Spleen (tissue), 11 donors: Measurements from ENCODE around the gene NOM1. TPM values are rescaled to one million over a fixed set of nuclear protein-coding genes. Genes with fewer than 3 reads are reported as not detected.

Experiments used
- DNase-seq: peaks from one replicate; pipeline ENCODE4 v3.0.0-alpha.2; 2020
- H3K27ac ChIP-seq, 8 donors: fragments of 200-600 bp; sonication (generic) in 7 of 8; 1 replicate in 4 of 8; 2 replicates in 4 of 8; pipeline versions ENCODE4 v1.5.0 to v1.8.0; 2016 to 2021; ENCODE audit warnings: inconsistent platforms in 4 of 8, mild to moderate bottlenecking in 4 of 8, moderate library complexity in 1 of 8
- H3K27me3 ChIP-seq, 7 donors: fragments of 200-600 bp; sonication (generic) in 6 of 7; replicated peaks in 1 of 7; 1 replicate in 4 of 7; 2 replicates in 3 of 7; pipeline versions ENCODE4 v1.5.0 to v1.8.0; 2016 to 2021; ENCODE audit warnings: inconsistent platforms in 3 of 7, mild to moderate bottlenecking in 1 of 7
- H3K36me3 ChIP-seq, 6 donors: fragments of 200-600 bp; sonication (generic) in 5 of 6; 1 replicate in 4 of 6; 2 replicates in 2 of 6; pipeline versions ENCODE4 v1.5.0 to v1.8.0; 2016 to 2021; ENCODE audit warnings: inconsistent platforms in 2 of 6
- H3K4me1 ChIP-seq, 6 donors: fragments of 200-600 bp; sonication (generic) in 5 of 6; 1 replicate in 3 of 6; 2 replicates in 3 of 6; pipeline versions ENCODE4 v1.5.0 to v1.8.0; 2016 to 2021; ENCODE audit warnings: inconsistent platforms in 3 of 6
- H3K4me3 ChIP-seq, 8 donors: fragments of 200-600 bp; sonication (generic) in 7 of 8; 1 replicate in 4 of 8; 2 replicates in 4 of 8; pipeline versions ENCODE4 v1.5.0 to v1.8.0; 2016 to 2021; ENCODE audit warnings: inconsistent platforms in 4 of 8, mild to moderate bottlenecking in 4 of 8, moderate library complexity in 2 of 8
- H3K9me3 ChIP-seq, 8 donors: fragments of 200-600 bp; sonication (generic) in 7 of 8; 1 replicate in 4 of 8; 2 replicates in 4 of 8; pipeline versions ENCODE4 v1.5.0 to v1.8.0; 2016 to 2021; ENCODE audit warnings: inconsistent platforms in 4 of 8
- POLR2A ChIP-seq, 3 donors: fragments of 450-650 bp; IDR thresholded peaks; one replicate each; pipeline ENCODE4 v1.5.1; 2017; ENCODE audit warnings: antibody characterized with exemption in 3 of 3, mild to moderate bottlenecking in 1 of 3
- POLR2AphosphoS5 ChIP-seq, 3 donors: sonication (generic); formaldehyde crosslinking; IDR thresholded peaks; one replicate each; pipeline ENCODE4 v1.5.1; 2017; ENCODE audit warnings: antibody characterized with exemption in 3 of 3
- WGBS, 5 donors: extraction: QIAGEN DNeasy Blood & Tissue Kit in 3 of 5; methylation state at CpG; one replicate each; pipeline versions ENCODE4 v1.1.5 to v1.1.7; 2013 to 2018; 5-methylcytosine and 5-hydroxymethylcytosine counted together
- intact Hi-C: fragments of 100-400 bp; cut with DNase I; formaldehyde crosslinking; loops from one replicate; pipeline ENCODE4 v1.15.0; 2023; ENCODE audit warnings: low total_unique reads
- polyA plus RNA-seq, 3 donors: library from polyadenylated mRNA; stranded (reverse); fragments of 200-250 nt; gene quantifications; one replicate each; pipeline ENCODE4 v1.2.1, GENCODE V29; 2013
- total RNA-seq, 7 donors: library from RNA; depleted of rRNA in 3 of 7; stranded (reverse); fragments of >200 nt in 3 of 7; fragmentation: NEBNext Ultra II Directional in 4 of 7; extraction: Animal tissue kit (Norgen Biotek cat#: 25700) in 4 of 7; gene quantifications; one replicate each; pipeline versions ENCODE4 v1.1.0 to v1.2.1, GENCODE V29; 2016 to 2021
- TF ChIP-seq, protein P1 (sequence below), 11 experiments: fragments of 200-600 bp in 7 of 11; fragments of 450-650 bp in 4 of 11; sonication (generic) in 4 of 11; IDR thresholded peaks in 8 of 11; conservative IDR thresholded peaks in 3 of 11; 1 replicate in 7 of 11; 2 replicates in 4 of 11; pipeline versions ENCODE4 v1.4.0 to v1.8.0; 2016 to 2021; ENCODE audit warnings: antibody characterized with exemption in 11 of 11, inconsistent platforms in 4 of 11, mild to moderate bottlenecking in 1 of 11
- donor health status: healthy with polysubstance abuse.
- donor health status: DM: no; HTN: no; CAD: no; lungs with moderate emphysema.
- donor health status: DM: no; HTN: no; CAD: no.
- donor health status: Bipolar disorder and iron deficiency.
- donor health status: healthy.
- donor health status: DM: no; HTN: no; CAD: no.
- donor health status: DM: yes; HTN: yes; CAD: no.

Gene NOM1
- total and polyA plus RNA-seq, 10 donors = 4.5 to 31.1 (median 22.0) TPM

DNA sequence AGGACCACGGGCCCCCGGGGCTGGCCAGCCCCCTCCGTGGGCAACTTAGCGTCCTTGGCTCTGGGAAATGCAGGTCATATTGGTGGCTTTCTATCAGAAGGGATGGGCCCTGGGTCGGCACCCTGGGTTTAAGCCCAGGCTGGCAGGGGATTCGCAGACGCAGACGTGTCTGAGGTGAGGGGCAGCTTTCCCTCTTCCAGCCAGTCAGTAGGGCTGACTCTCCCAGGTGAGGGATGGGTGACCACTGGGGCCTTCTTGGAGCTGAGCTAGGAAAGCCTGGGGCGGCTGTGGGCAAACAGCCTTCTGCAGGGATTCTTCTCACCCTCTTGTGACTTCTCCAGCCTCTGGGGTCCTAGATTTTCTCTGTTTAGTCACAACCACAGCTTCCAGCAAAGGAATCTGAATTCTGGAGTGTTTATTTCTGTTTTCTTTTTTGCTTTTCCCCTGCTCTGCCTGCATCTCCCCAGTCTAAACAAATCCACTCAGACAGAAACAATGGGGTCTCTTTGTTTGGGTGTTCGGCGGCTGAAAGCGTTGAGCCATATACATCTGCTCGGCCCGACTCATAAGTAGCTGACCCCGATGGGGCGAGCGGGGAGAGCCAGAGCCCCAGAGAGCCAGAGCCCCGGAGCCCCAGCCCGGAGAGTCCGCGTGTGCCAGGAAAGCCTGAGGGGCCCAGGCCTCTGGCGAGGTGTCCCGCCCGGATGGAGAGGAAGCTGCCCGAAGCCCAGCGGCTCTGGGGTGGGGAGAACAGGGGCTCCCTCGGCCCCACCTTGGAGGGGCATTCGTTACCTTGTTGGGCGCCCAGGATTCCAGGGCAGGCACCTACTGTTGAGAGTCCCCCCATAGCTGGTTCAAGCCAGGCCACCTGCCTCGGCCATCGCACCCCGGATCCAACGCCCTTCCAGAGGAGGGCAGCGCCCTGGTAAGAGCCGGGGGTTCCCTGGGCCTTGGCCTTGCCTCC is 59.0 kb downstream of the NOM1 start:
- Histone ChIP-seq H3K36me3 (no peaks in the 10 kb centered on the region), H3K27ac (no peak overlapping the region), H3K4me1 (peaks cover 11 to 75% (median 55%) of the 10 kb centered on the region in 6 donors), H3K4me3 (peak overlapping the region in 3 of 8 donors; percentile 21 to 79 (median 25)), H3K27me3 (peaks cover 16 to 98% (median 94%) of the 10 kb centered on the region in 7 donors), H3K9me3 (no peaks in the 10 kb centered on the region)
- intact Hi-C loops = no loop called here
- DNase-seq = peak; percentile 65
- 4 to 10% (median 8%) methylated on average over 17 to 35 of the region's 35 CpGs for WGBS, 5 donors
- TF ChIP-seq, protein P1, sequence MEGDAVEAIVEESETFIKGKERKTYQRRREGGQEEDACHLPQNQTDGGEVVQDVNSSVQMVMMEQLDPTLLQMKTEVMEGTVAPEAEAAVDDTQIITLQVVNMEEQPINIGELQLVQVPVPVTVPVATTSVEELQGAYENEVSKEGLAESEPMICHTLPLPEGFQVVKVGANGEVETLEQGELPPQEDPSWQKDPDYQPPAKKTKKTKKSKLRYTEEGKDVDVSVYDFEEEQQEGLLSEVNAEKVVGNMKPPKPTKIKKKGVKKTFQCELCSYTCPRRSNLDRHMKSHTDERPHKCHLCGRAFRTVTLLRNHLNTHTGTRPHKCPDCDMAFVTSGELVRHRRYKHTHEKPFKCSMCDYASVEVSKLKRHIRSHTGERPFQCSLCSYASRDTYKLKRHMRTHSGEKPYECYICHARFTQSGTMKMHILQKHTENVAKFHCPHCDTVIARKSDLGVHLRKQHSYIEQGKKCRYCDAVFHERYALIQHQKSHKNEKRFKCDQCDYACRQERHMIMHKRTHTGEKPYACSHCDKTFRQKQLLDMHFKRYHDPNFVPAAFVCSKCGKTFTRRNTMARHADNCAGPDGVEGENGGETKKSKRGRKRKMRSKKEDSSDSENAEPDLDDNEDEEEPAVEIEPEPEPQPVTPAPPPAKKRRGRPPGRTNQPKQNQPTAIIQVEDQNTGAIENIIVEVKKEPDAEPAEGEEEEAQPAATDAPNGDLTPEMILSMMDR (IDR thresholded peaks at IDR 0.05 in 8 of 11, conservative IDR thresholded peaks at IDR 0.05 in 3 of 11) = no peak
- TF ChIP-seq POLR2A (IDR thresholded peaks at IDR 0.05) (no peak), POLR2AphosphoS5 (IDR thresholded peaks at IDR 0.05) (no peak)

DNA sequence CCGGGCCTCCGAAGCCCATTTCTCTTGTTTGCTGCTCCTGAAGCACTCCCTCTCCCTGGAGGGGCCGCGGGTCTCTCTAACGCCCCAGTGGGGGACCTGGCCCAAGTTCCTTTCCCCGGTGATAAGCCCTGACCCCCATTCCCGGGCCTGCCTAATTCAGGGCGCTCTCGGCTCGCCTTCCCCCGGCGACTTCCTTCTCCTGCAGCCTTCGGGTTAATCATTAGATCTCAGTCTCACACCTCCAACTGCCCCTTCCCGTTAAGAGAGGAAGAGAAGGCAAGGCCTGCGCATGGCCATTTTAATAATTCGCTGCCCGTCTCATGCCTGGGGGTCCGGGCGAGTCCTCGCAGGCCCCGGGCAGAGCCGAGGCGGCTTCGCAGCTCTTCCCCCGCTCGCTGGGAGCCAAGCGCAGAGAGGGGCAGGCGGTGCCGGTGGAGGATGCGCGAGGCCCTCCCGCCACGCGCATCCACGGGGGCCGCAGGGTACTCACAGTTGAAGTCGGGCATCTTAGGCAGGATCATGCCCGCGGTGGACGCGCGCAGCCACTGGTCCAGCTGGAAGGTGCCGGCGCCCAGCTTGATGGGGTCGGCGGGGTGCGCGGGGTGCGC is 59.8 kb downstream of the NOM1 start:
- no peak for TF ChIP-seq POLR2A (IDR thresholded peaks at IDR 0.05)
- TF ChIP-seq, protein P1 (IDR thresholded peaks at IDR 0.05 in 8 of 11, conservative IDR thresholded peaks at IDR 0.05 in 3 of 11) = no peak
- TF ChIP-seq POLR2AphosphoS5 (IDR thresholded peaks at IDR 0.05) = no peak
- Histone ChIP-seq H3K27ac (no peak overlapping the region), H3K36me3 (no peaks in the 10 kb centered on the region), H3K4me3 (peak overlapping the region in 7 of 8 donors; percentile 2 to 79 (median 21)), H3K4me1 (peaks cover 11 to 67% (median 48%) of the 10 kb centered on the region in 6 donors), H3K27me3 (peaks cover 12 to 98% (median 94%) of the 10 kb centered on the region in 7 donors), H3K9me3 (no peaks in the 10 kb centered on the region)
- DNase-seq = peak; percentile 72
- WGBS, 5 donors = 1 to 4% (median 3%) methylated on average over 33 to 49 of the region's 49 CpGs
- intact Hi-C loops = no loop called here

DNA sequence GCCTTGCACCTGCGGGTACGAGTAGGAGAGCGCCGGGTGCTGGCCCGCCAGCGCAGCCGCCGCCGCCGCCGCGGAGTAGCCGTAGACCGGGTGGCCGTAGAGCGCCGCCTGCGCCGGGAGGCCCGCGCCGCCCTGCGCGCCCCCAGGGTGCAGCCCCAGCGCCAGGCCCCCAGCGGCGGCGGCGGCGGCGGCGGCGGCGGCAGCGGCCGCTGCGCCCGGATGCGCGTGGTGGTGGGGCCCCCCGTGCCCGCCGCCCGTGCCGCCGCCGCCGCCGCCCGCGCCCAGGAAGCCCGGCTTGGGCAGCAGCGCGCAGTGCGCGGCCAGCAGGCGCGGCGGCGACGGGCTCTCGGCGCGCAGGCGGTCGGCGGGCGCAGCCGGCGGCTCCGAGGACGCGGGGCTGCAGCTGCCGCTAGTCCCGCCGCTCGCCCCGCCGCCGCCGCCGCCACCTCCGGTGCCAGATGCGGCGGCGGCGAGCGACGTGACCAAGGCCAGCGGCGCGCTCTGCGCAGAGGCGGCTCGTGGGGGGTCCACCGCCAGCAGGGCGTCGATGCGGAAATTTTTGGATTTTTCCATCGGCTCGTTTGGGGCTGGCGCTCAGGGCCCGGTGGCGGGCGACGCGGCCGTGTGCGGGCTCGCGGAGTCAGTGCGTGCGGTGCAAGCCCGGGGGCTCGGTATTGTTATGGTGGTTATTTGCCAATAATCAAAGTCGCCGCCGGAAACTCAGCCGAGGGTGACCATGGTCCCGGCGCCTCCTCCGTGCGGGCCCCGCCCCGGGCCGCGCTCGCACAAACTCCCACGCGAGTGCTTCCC is 60.5 kb downstream of the NOM1 start:
- no peaks in the 10 kb centered on the region for H3K36me3 ChIP-seq
- intact Hi-C loops = no loop called here
- H3K4me3 ChIP-seq = peak overlapping the region; percentile 27 to 79 (median 62)
- H3K9me3 ChIP-seq = no peaks in the 10 kb centered on the region
- WGBS, 5 donors = 0 to 2% (median 1%) methylated on average over 38 to 130 of the region's 130 CpGs
- TF ChIP-seq, protein P1 (IDR thresholded peaks at IDR 0.05 in 8 of 11, conservative IDR thresholded peaks at IDR 0.05 in 3 of 11) = no peak
- TF ChIP-seq POLR2A (IDR thresholded peaks at IDR 0.05) (no peak), POLR2AphosphoS5 (IDR thresholded peaks at IDR 0.05) (no peak)
- peaks cover 12 to 98% (median 93%) of the 10 kb centered on the region in 7 donors for H3K27me3 ChIP-seq
- no peak overlapping the region for H3K27ac ChIP-seq
- H3K4me1 ChIP-seq = peaks cover 11 to 60% (median 41%) of the 10 kb centered on the region in 6 donors
- peak; percentile 72 for DNase-seq
